H1 (cell line): ENCODE data around the gene BBS9. TPM values are rescaled to one million over a fixed set of nuclear protein-coding genes. Genes with fewer than 3 reads are reported as not detected.
"Not testable (repeated sequence)": the region's sequence is repeated elsewhere in the genome, so short reads cannot be mapped to it uniquely, and the experiment has no call there.

Experiments
- CTCF ChIA-PET: fragments of 300-600 bp; sonication (Branson Sonifier 250); formaldehyde crosslinking; loops from one replicate; lab custom pipeline; 2021; ENCODE audit not compliant: partially characterized antibody; lab: Charles Lee
- POLR2A ChIA-PET: fragments of 300-600 bp; sonication (Branson Sonifier 250); formaldehyde crosslinking; loops from one replicate; lab custom pipeline; 2021; ENCODE audit warnings: inconsistent platforms; ENCODE audit not compliant: partially characterized antibody; lab: Charles Lee
- DNase-seq, 2 experiments: peaks; one replicate each; pipeline versions ENCODE4 v3.0.0 to v3.0.0-alpha.2; 2010 to 2022; ENCODE audit warnings: low spot score in 2 of 2, low read depth in 1 of 2, mixed read lengths in 1 of 2
- FAIRE-seq: peaks from 2 replicates; lab custom pipeline; 2011; peaks lifted over from hg19 to GRCh38; lab: Jason Lieb, UNC
- H2AFZ ChIP-seq: 2 replicates; pipeline ENCODE4 v1.8.1; 2012; ENCODE audit warnings: low read length, inconsistent platforms
- H2AK5ac ChIP-seq: 2 replicates; pipeline ENCODE4 v1.6.1; 2013; ENCODE audit warnings: low read depth, low read length
- H2BK120ac ChIP-seq: replicated peaks from 2 replicates; pipeline ENCODE3; 2013; ENCODE audit warnings: low read depth, low read length, inconsistent platforms
- H2BK12ac ChIP-seq: 2 replicates; pipeline ENCODE4 v1.6.1; 2013; ENCODE audit warnings: low read depth, low read length
- H2BK15ac ChIP-seq: 2 replicates; pipeline ENCODE4 v1.6.1; 2013; ENCODE audit warnings: low read length
- H2BK20ac ChIP-seq: 2 replicates; pipeline ENCODE4 v1.6.1; 2013; ENCODE audit warnings: low read length
- H2BK5ac ChIP-seq: 2 replicates; pipeline ENCODE4 v1.6.1; 2013; ENCODE audit warnings: low read depth, low read length
- H3K14ac ChIP-seq: 2 replicates; pipeline ENCODE4 v1.6.1; 2013; ENCODE audit warnings: inconsistent platforms; ENCODE audit not compliant: insufficient read length
- H3K18ac ChIP-seq: 2 replicates; pipeline ENCODE4 v1.6.1; 2013; ENCODE audit warnings: low read length; ENCODE audit errors: extremely low read depth
- H3K23ac ChIP-seq: 2 replicates; pipeline ENCODE4 v1.6.1; 2013; ENCODE audit warnings: inconsistent platforms; ENCODE audit not compliant: insufficient read length
- H3K23me2 ChIP-seq: 2 replicates; pipeline ENCODE4 v1.6.1; 2013; ENCODE audit warnings: low read depth, low read length
- H3K27ac ChIP-seq: 2 replicates; pipeline ENCODE4 v1.6.1; 2011; ENCODE audit warnings: low read depth, low read length, inconsistent platforms
- H3K27me3 ChIP-seq, 4 experiments: replicated peaks in 1 of 4; 1 replicate in 1 of 4; 2 replicates in 3 of 4; pipeline versions ENCODE4 v1.6.1 to v1.8.1; 2011 to 2013; ENCODE audit warnings: low read length in 3 of 4, mild to moderate bottlenecking in 3 of 4, inconsistent platforms in 2 of 4, mixed read lengths in 2 of 4, moderate library complexity in 1 of 4; ENCODE audit not compliant: control insufficient read depth in 3 of 4, insufficient read depth in 3 of 4; ENCODE audit errors: extremely low read depth in 1 of 4
- H3K36me3 ChIP-seq, 4 experiments: 2 replicates each; pipeline versions ENCODE4 v1.6.1 to v1.8.1; 2011 to 2013; ENCODE audit warnings: mild to moderate bottlenecking in 4 of 4, low read length in 3 of 4, moderate library complexity in 2 of 4, control low read depth in 1 of 4, inconsistent platforms in 1 of 4; ENCODE audit not compliant: insufficient read depth in 4 of 4, control insufficient read depth in 2 of 4
- H3K4ac ChIP-seq: replicated peaks from 2 replicates; pipeline ENCODE3; 2013; ENCODE audit warnings: low read length, low read depth, mixed read lengths, inconsistent platforms; ENCODE audit not compliant: insufficient read length
- H3K4me1 ChIP-seq, 4 experiments: replicated peaks in 1 of 4; 1 replicate in 1 of 4; 2 replicates in 3 of 4; pipeline versions ENCODE4 v1.6.1 to v1.8.1; 2011 to 2013; ENCODE audit warnings: low read length in 3 of 4, inconsistent platforms in 2 of 4, mixed read lengths in 1 of 4; ENCODE audit not compliant: insufficient read depth in 4 of 4, control insufficient read depth in 3 of 4
- H3K4me2 ChIP-seq, 2 experiments: 2 replicates each; pipeline versions ENCODE4 v1.6.1 to v1.8.1; 2011 to 2013; ENCODE audit warnings: low read depth in 2 of 2, low read length in 2 of 2, control low read depth in 1 of 2, inconsistent platforms in 1 of 2, mild to moderate bottlenecking in 1 of 2; ENCODE audit not compliant: insufficient read depth in 1 of 2
- H3K4me3 ChIP-seq, 4 experiments: fragments of 200-600, 300-600 bp in 1 of 4; sonication (generic), shearing (Covaris generic), sonication (Bioruptor Twin) in 1 of 4; 2 replicates each; pipeline versions ENCODE4 v1.5.1 to v1.8.1; 2011 to 2016; ENCODE audit warnings: low read length in 4 of 4, low read depth in 3 of 4, control low read depth in 2 of 4, inconsistent platforms in 2 of 4, mild to moderate bottlenecking in 2 of 4, mixed read lengths in 1 of 4, moderate library complexity in 1 of 4; ENCODE audit not compliant: insufficient read depth in 2 of 4; ENCODE audit errors: extremely low read depth in 1 of 4
- H3K56ac ChIP-seq: replicated peaks from 2 replicates; pipeline ENCODE3; 2013; ENCODE audit warnings: low read depth, mild to moderate bottlenecking, mixed read lengths, low read length, inconsistent platforms; ENCODE audit not compliant: insufficient read length
- H3K79me1 ChIP-seq: 2 replicates; pipeline ENCODE4 v1.6.1; 2013; ENCODE audit warnings: low read depth, low read length, control low read depth
- H3K79me2 ChIP-seq, 2 experiments: 2 replicates each; pipeline versions ENCODE4 v1.6.1 to v1.8.1; 2012 to 2013; ENCODE audit warnings: low read length in 2 of 2, mild to moderate bottlenecking in 2 of 2, inconsistent platforms in 1 of 2; ENCODE audit not compliant: insufficient read depth in 2 of 2, control insufficient read depth in 1 of 2
- H3K9ac ChIP-seq, 4 experiments: replicated peaks in 1 of 4; 1 replicate in 1 of 4; 2 replicates in 3 of 4; pipeline versions ENCODE4 v1.6.1 to v1.8.1; 2011 to 2013; ENCODE audit warnings: low read depth in 3 of 4, low read length in 3 of 4, control low read depth in 2 of 4, mild to moderate bottlenecking in 2 of 4, moderate library complexity in 2 of 4, inconsistent platforms in 1 of 4; ENCODE audit errors: extremely low read depth in 1 of 4
- H3K9me3 ChIP-seq, 2 experiments: 2 replicates each; pipeline versions ENCODE4 v1.6.1 to v1.8.1; 2012 to 2013; ENCODE audit warnings: mild to moderate bottlenecking in 2 of 2, moderate library complexity in 2 of 2, control low read depth in 1 of 2, inconsistent platforms in 1 of 2, low read depth in 1 of 2, low read length in 1 of 2, mixed read lengths in 1 of 2; ENCODE audit not compliant: insufficient read depth in 2 of 2
- H4K20me1 ChIP-seq, 2 experiments: replicated peaks in 1 of 2; 2 replicates each; pipeline versions ENCODE3 to v1.8.1; 2011 to 2013; ENCODE audit warnings: inconsistent platforms in 2 of 2, low read length in 2 of 2, mild to moderate bottlenecking in 1 of 2; ENCODE audit not compliant: insufficient read depth in 2 of 2, control insufficient read depth in 1 of 2
- H4K5ac ChIP-seq: 2 replicates; pipeline ENCODE4 v1.6.1; 2013; ENCODE audit warnings: low read length, low read depth, mixed read lengths, inconsistent platforms; ENCODE audit not compliant: insufficient read length
- H4K8ac ChIP-seq: 2 replicates; pipeline ENCODE4 v1.8.0; 2013; ENCODE audit warnings: mild to moderate bottlenecking, moderate library complexity, low read length, inconsistent platforms; ENCODE audit not compliant: insufficient read depth; ENCODE audit errors: extremely low read depth
- H4K91ac ChIP-seq: replicated peaks from 2 replicates; pipeline ENCODE3; 2013; ENCODE audit warnings: low read length, mixed read lengths, inconsistent platforms; ENCODE audit not compliant: insufficient read length
- CEBPB ChIP-seq: IDR thresholded peaks from 2 replicates; pipeline ENCODE4 v1.6.1; 2012; ENCODE audit warnings: low read depth, low read length
- TAF1 ChIP-seq: IDR thresholded peaks from 2 replicates; pipeline ENCODE4 v1.6.1; 2011; ENCODE audit warnings: mild to moderate bottlenecking, low read depth, low read length
- WGBS, 2 experiments: shearing (Covaris generic) in 1 of 2; methylation state at CpG; one replicate each; pipeline versions ENCODE4 v1.1.6 to v1.1.7; 2013 to 2015; ENCODE audit warnings: low lambda C conversion rate in 2 of 2, mixed read lengths in 2 of 2, inconsistent platforms in 1 of 2, low coverage in 1 of 2, missing lambda C conversion rate in 1 of 2; ENCODE audit not compliant: insufficient replicate concordance in 2 of 2, insufficient coverage in 1 of 2, insufficient read length in 1 of 2; ENCODE audit errors: extremely low coverage in 1 of 2, missing lambda C conversion rate in 1 of 2; 5-methylcytosine and 5-hydroxymethylcytosine counted together
- polyA plus RNA-seq, 7 experiments: library from polyadenylated mRNA; depleted of rRNA in 3 of 7; stranded (reverse) in 5 of 7; unstranded in 2 of 7; fragments of >200 nt in 5 of 7; fragments of 200-250 nt in 2 of 7; gene quantifications; 1 replicate in 5 of 7; 2 replicates in 1 of 7; 4 replicates in 1 of 7; pipeline versions ENCODE4 v1.2.1 to v1.2.3, GENCODE V29; 2011 to 2013; ENCODE audit warnings: missing spikeins in 2 of 7, mixed read lengths in 2 of 7
- total RNA-seq: library from RNA; stranded (reverse); fragmentation: NEBNext Ultra II Directional; extraction: Animal tissue kit (Norgen Biotek cat#: 25700); gene quantifications from 2 replicates; pipeline ENCODE4 v1.2.1, GENCODE V29; 2021

The BBS9 gene
- total and polyA plus RNA-seq, 2 of the 8 experiments (the other 6 are each of a cell fraction or from before 2014, with no cell fraction given) = 22.3 to 37.0 TPM

- H3K14ac ChIP-seq, H3K4me1 ChIP-seq, H2BK5ac ChIP-seq, H2AFZ ChIP-seq, H3K27ac ChIP-seq, H3K56ac ChIP-seq, H4K91ac ChIP-seq, H2BK20ac ChIP-seq, H3K23me2 ChIP-seq, H3K9me3 ChIP-seq, H3K79me1 ChIP-seq, H3K18ac ChIP-seq, H3K27me3 ChIP-seq, H2BK15ac ChIP-seq, DNase-seq, H2AK5ac ChIP-seq, H4K20me1 ChIP-seq, POLR2A ChIA-PET, H3K4ac ChIP-seq, FAIRE-seq, H4K5ac ChIP-seq, H3K36me3 ChIP-seq, CTCF ChIA-PET, H4K8ac ChIP-seq, H2BK120ac ChIP-seq, H3K79me2 ChIP-seq, H2BK12ac ChIP-seq, H3K23ac ChIP-seq: not testable (repeated sequence)
- TF ChIP-seq TAF1 = 0 out of 2 replicates have a peak, but pooled peaks have one; percentile 25
- TF ChIP-seq CEBPB = peak; percentile 82
- peak overlapping the region in 3 of 4 experiments; percentile 12 to 41 (median 28); a peak in 3 of 8 replicates for H3K4me3 ChIP-seq
- 60% methylated on average over 2 of the region's 10 CpGs; no CpG with 5 or more reads in 1 of the 2 experiments for WGBS, 2 experiments
- H3K4me2 ChIP-seq = peak overlapping the region; percentile 34 to 53; a peak in 1 of 4 replicates
- H3K9ac ChIP-seq = peak overlapping the region in 2 of 4 experiments; percentile 30 to 49; a peak in 2 of 7 replicates
Observed at GRCh38 chr7:33527613-33528012, 398.2 kb downstream of the BBS9 start.
